NCI-H2029 (cell line): ENCODE results near the gene CELF5.

Experiments
- DNase-seq: peaks from one replicate; lab custom pipeline; 2025; lab: John Stamatoyannopoulos, UW

The CELF5 gene

DNA sequence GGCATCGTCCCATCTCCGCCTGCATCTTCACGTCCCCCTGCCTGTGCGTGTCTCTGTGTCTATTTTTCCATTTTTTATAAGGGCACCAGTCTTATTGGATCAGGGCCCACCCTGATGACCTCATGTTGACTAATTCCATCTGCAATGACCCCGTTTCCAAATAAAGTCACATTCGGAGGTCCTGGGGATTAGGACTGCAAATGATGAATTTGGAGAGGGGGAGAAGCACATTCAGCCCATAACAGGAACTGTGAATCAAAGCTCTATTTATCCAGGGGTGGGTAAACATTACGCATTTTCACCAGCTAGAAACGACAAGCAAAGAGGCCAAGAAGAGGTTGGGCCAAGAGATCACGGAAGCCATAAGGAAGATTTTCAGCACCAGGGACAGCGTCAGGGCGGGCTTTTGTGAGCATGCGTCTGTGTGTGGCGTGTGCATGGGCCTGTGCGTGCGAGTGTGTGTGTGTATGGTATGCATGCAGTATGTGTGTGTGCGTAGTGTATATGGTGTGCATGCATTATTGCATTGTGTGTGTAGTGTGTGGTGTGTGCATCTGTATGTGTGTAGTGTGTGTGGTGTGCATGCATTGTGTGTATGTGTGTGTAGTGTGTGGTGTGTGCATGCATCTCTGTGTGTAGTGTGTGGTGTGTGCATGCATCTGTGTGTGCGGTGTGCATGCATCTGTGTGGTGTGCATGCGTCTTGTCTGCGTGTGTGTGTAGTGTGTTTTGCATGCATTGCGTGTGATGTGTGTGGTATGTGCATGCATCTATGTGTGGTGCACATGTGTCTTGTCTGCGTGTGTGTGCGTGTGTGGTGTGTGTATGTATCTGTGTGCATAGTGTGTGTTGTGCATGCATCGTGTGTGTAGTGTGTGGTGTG, 19.6 kb downstream of the CELF5 start:
- no peak for DNase-seq

- no peak for DNase-seq
These were observed 20.6 kb downstream of the CELF5 start for GRCh38 chr19:3245050-3245449.

- no peak for DNase-seq
These were observed 24.4 kb downstream of the CELF5 start for GRCh38 chr19:3248728-3249326.

GRCh38 chr19:3249408-3249807, 24.9 kb downstream of the CELF5 start:
- DNase-seq, result no peak

DNA sequence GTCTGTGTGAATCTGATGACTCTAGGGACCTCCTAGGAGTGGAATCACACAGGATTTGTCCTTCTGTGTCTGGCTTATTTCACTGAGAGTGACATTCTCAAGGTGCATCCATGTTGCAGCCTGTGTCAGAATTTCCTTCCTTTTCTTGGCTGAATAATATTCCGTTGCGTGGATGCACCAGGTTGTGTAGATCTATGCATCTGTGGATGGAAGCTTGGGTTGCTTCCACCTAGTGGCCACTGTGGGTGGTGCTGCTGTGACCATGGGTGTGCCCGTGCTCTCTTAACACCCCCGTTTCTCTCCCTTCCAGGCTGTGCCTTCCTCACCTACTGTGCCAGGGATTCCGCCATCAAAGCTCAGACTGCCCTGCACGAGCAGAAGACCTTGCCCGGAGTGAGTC, 26.2 kb downstream of the CELF5 start:
- no peak for DNase-seq

- no peak for DNase-seq
These were observed 26.8 kb downstream of the CELF5 start for GRCh38 chr19:3251229-3251628.

- DNase-seq, result no peak
These were observed 28.2 kb downstream of the CELF5 start for GRCh38 chr19:3252650-3253049.

DNA sequence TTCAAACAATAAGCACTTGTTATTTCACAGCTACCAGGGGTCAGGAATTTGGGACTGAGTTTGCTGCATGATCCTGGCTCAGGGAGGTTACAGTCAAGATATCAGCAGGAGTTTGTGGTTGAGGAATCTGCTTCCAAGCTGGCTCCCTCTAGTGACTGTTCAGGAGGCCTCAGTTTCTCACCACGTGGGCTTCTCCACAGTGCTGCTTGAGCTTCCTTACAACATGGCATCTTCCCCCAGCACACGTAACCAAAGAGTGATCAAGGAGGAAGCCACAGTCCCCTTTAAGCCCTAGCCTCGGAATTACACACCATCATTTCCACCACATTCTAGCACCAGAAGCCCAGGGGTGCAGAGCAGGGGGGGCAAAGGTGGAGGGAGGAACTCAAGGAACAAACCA, 28.8 kb downstream of the CELF5 start:
- no peak for DNase-seq

GRCh38 chr19:3254520-3254919, 30.1 kb downstream of the CELF5 start:
- DNase-seq, result no peak

DNA sequence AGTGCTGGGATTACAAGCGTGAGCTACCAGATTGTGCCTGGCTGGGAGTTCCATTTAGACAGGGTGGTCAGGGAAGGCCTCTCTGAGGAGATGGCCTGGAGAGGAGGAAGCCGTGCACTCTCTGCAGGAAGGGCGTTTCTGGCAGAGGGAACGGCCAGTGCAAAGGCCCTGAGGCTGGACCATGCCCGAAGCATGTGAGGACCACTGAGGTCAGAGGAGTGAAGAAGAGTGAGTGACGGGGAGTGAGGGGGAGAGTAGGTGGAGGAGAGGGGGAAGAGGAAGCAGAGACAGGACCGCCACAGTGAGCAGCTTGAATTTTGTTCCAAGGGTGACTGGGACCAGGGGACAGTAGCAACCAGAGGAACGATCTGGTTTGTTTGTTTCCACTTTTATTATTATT, 32.6 kb downstream of the CELF5 start:
- DNase-seq, result no peak

DNA sequence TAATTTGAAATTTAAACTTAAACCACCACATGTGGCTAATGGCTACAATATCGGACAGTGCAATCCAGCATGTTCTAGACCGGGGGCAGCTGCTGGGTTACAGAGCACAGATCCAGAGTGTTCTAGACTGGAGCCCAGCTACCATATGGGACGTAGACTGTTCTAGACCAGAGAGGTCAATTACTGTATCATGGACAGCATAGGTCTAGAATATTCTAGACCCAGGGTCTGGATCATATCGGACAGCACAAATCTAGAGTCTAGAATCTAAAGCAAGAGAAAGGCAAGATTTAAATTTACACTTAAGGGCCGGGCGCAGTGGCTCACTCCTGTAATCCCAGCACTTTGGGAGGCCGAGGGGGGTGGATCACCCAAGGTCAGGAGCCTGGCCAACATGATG, 37.9 kb downstream of the CELF5 start:
- DNase-seq, result no peak

- DNase-seq, result no peak
These were observed 39.4 kb downstream of the CELF5 start for GRCh38 chr19:3263866-3264265.

DNA sequence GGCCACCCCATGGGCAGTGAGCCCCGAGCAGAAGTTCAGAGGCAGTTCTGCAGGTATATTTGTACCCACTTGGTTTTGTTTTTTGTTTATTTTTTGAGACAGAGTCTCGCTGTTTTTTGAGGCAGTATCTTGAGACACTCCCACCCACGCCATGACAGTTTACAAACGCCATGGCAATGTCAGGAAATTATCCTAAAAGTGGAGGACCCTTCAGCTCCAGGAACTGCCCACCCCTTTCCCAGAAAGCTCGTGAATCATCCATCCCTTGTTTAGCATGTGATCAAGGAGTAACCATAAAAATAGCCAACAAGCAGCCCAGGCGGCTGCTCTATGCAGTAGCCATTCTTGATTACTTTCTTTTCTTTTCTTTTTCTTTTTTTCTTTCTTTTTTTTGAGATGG, 41.0 kb downstream of the CELF5 start:
- no peak for DNase-seq

- DNase-seq, result no peak
These were observed 41.7 kb downstream of the CELF5 start for GRCh38 chr19:3266092-3266693.

- no peak for DNase-seq
These were observed 42.5 kb downstream of the CELF5 start for GRCh38 chr19:3266792-3267514.

DNA sequence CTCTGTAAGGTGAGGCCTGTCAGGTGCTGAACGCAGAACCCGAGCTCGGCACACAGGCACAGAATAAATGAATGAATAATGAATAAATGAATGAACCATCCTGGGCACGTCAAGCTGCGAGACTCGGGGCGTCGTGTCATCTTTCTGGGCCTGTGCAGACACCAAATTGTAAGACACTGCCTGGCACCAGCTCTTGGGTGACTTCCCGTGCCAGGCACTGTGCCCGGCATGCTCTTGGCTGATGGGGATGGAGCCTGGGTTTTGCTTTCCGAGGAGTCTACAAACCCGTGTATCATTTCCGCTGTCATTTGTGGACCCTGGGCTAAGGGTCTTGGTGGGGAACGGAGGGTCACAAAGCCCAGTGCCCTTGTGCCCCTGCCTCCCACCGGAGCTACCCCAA, 43.9 kb downstream of the CELF5 start:
- DNase-seq, result no peak

- no peak for DNase-seq
These were observed 44.3 kb downstream of the CELF5 start for GRCh38 chr19:3268763-3269162.

GRCh38 chr19:3269916-3270671, 45.6 kb downstream of the CELF5 start:
- no peak for DNase-seq

DNA sequence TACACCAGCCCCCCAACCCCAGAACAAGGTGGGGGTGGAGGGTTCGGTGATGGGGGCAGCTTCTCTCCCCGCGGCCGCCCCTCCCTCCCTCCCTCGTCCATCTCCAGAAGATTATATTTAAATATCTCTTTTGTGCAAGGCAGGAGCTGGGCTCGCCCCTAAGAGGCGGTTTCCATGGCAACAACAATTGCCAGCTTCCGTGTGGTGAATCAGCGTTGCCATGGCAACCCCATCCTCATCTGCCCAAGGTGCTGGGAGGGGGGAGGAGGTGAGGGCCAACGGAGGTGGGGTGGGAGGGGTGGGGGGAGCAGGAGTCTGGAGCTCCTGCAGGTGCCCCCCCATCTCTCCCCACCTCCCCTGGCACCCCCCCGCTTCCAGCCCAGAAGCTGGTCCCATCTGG, 46.4 kb downstream of the CELF5 start:
- peak; percentile 53 for DNase-seq

DNA sequence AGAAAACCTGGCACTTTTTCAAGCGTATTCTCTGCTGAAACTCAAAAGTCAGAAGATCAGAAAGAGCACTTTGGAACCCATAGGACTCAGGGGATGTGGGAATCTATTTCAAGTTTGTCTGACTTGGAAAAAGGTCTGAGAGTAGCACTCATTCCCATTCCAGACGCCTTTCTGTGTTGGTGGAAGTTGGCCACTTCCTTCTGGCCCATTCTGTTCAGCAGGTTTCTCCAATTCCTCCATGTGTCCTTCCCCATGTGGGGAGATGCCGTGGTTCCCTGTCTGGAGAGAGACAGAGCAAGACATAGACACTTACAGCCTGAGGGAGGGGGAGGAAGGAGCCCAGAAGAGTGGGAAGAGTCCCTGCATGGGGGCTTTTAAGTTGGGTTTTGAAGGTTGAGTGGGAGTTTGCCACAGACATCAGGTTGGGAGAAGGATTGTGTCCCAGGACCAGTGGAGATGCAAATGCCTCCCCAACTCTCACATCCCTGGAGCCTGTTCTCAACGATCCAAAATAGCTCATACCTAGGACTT, 48.0 kb downstream of the CELF5 start:
- DNase-seq, result no peak

DNA sequence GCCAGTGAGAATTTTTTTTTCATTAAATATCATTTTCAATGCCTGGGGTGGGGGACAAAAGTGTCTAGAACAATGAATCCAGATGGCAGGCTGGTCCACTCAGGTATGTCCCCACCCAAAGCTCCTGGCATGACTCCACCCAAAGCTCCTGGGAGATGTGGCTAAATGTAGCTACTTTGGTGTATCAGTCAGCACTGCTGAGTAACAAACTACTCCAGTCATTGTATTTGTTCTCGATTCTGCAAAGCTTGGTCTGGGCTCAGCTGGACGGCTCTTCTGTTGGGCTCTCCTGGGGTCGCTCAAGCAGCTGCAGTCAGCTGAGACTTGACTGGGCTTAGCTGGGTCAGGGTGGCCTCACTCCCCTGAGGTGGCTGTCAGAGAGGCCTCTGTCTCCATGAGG, 48.5 kb downstream of the CELF5 start:
- no peak for DNase-seq
